ENCODE data around the gene SAG.
A peak's percentile ranks its signal among the peaks of the same experiment; 100 is the strongest.

The SAG gene

GRCh38 chr2:233307565-233307964 lies at the start of gene SAG:
Gene SAG, plus strand, starts transcription at chr2:233307816. Its CDS starts 1,374 bp downstream, at chr2:233309190.
- no peak for DNase-seq (ENCODE audit: low read depth)

- no peak for DNase-seq (ENCODE audit: low read depth)
Observed at GRCh38 chr2:233258211-233258610, 49.4 kb upstream of the SAG start.

- DNase-seq (ENCODE audit: low read depth) = no peak
Observed at GRCh38 chr2:233259730-233260129, 47.9 kb upstream of the SAG start.

- no peak for DNase-seq (ENCODE audit: low read depth)
Observed at GRCh38 chr2:233260661-233261060, 47.0 kb upstream of the SAG start.

- no peak for DNase-seq (ENCODE audit: low read depth)
Observed at GRCh38 chr2:233261819-233262555, 45.6 kb upstream of the SAG start.

GRCh38 chr2:233262562-233262961 lies 45.1 kb upstream of the SAG start:
- DNase-seq (ENCODE audit: low read depth) = no peak

GRCh38 chr2:233263045-233263570 lies 44.5 kb upstream of the SAG start:
- DNase-seq (ENCODE audit: low read depth) = no peak

- no peak for DNase-seq (ENCODE audit: low read depth)
Observed at GRCh38 chr2:233264667-233265066, 42.9 kb upstream of the SAG start.

GRCh38 chr2:233265899-233266431 lies 41.7 kb upstream of the SAG start:
- DNase-seq (ENCODE audit: low read depth) = no peak

GRCh38 chr2:233266481-233266880 lies 41.1 kb upstream of the SAG start:
- no peak for DNase-seq (ENCODE audit: low read depth)

GRCh38 chr2:233267516-233268245 lies 39.9 kb upstream of the SAG start:
- no peak for DNase-seq (ENCODE audit: low read depth)

GRCh38 chr2:233270366-233270765 lies 37.2 kb upstream of the SAG start:
- DNase-seq (ENCODE audit: low read depth) = no peak

- no peak for DNase-seq (ENCODE audit: low read depth)
Observed at GRCh38 chr2:233270951-233271350, 36.7 kb upstream of the SAG start.

GRCh38 chr2:233271693-233272092 lies 35.9 kb upstream of the SAG start:
- no peak for DNase-seq (ENCODE audit: low read depth)

- DNase-seq (ENCODE audit: low read depth) = no peak
Observed at GRCh38 chr2:233273120-233273519, 34.5 kb upstream of the SAG start.

- DNase-seq (ENCODE audit: low read depth) = no peak
Observed at GRCh38 chr2:233275223-233275622, 32.4 kb upstream of the SAG start.

- no peak for DNase-seq (ENCODE audit: low read depth)
Observed at GRCh38 chr2:233278921-233279320, 28.7 kb upstream of the SAG start.

- no peak for DNase-seq (ENCODE audit: low read depth)
Observed at GRCh38 chr2:233280114-233280693, 27.4 kb upstream of the SAG start.

GRCh38 chr2:233281553-233281952 lies 26.1 kb upstream of the SAG start:
- no peak for DNase-seq (ENCODE audit: low read depth)

- no peak for DNase-seq (ENCODE audit: low read depth)
Observed at GRCh38 chr2:233281992-233282603, 25.5 kb upstream of the SAG start.

GRCh38 chr2:233285921-233286320 lies 21.7 kb upstream of the SAG start:
- peak; percentile 15 for DNase-seq (ENCODE audit: low read depth)

- DNase-seq (ENCODE audit: low read depth) = no peak
Observed at GRCh38 chr2:233287871-233288270, 19.7 kb upstream of the SAG start.
